ENCODE results near the gene THBS3. TPM values are rescaled to one million over a fixed set of nuclear protein-coding genes. Genes with fewer than 3 reads are reported as not detected.
"Not testable (repeated sequence)": the region's sequence is repeated elsewhere in the genome, so short reads cannot be mapped to it uniquely, and the experiment has no call there.

The THBS3 gene
- polyA plus RNA-seq, 1 donor (not counting 4 experiments of a cell fraction or from before 2014, with no cell fraction given), result 16.2 TPM

GRCh38 chr1:155160128-155160527 is 47.6 kb downstream of the THBS3 start:
- no peaks in the 10 kb centered on the region for H4K20me1 ChIP-seq (ENCODE audit: control insufficient read depth, extremely low read depth, insufficient read depth, low read length)
- no peaks in the 10 kb centered on the region for H3K79me2 ChIP-seq (ENCODE audit: control insufficient read depth, insufficient read depth, low read length)
- H3K9ac ChIP-seq (ENCODE audit: control insufficient read depth, extremely low read depth, insufficient read depth, low read length), result no peak overlapping the region
- DNase-seq (ENCODE audit: low read depth, low spot score), result no peak
- H3K4me3 ChIP-seq (ENCODE audit: control insufficient read depth in 2 of 3, extremely low read depth in 1 of 3, insufficient read depth in 2 of 3, low read depth in 1 of 3, low read length in 3 of 3), result no peak overlapping the region
- TF ChIP-seq EZH2 (IDR thresholded peaks at IDR 0.05; ENCODE audit: low read length), result no peak
- no peak for TF ChIP-seq CTCF (optimal IDR thresholded peaks at IDR 0.05 in 1 of 3, IDR thresholded peaks at IDR 0.05 in 1 of 3, conservative IDR thresholded peaks at IDR 0.05 in 1 of 3; ENCODE audit: extremely low read depth in 1 of 3, insufficient read depth in 2 of 3, low read length in 3 of 3)
- FAIRE-seq, result no peak
- H3K9me3 ChIP-seq (ENCODE audit: control insufficient read depth, low read depth, low read length), result no peaks in the 10 kb centered on the region
- no peak overlapping the region for H3K4me2 ChIP-seq (ENCODE audit: control insufficient read depth, extremely low read depth, insufficient read depth, low read depth, low read length)
- H3K36me3 ChIP-seq (ENCODE audit: control insufficient read depth in 2 of 2, extremely low read depth in 1 of 2, insufficient read depth in 2 of 2, low read length in 2 of 2), result no peaks in the 10 kb centered on the region
- H3K9me1 ChIP-seq (ENCODE audit: control insufficient read depth, extremely low read depth, insufficient read depth, low read length), result no peaks in the 10 kb centered on the region
- H3K27ac ChIP-seq (ENCODE audit: control insufficient read depth, insufficient read depth, low read length), result no peak overlapping the region
- H2AFZ ChIP-seq (ENCODE audit: control insufficient read depth, low read length), result no peak overlapping the region
- dilution Hi-C loops (cut with MboI; ENCODE audit: extremely low pct_ligation_motif_present, low sequenced_read_pairs), result no loop called here
- no peaks in the 10 kb centered on the region for H3K27me3 ChIP-seq (ENCODE audit: control insufficient read depth, extremely low read depth, insufficient read depth, low read length)
- H3K4me1 ChIP-seq (ENCODE audit: control insufficient read depth, extremely low read depth, insufficient read depth, low read length), result no peaks in the 10 kb centered on the region

GRCh38 chr1:155158991-155159390 is 48.7 kb downstream of the THBS3 start:
- no peaks in the 10 kb centered on the region for H4K20me1 ChIP-seq (ENCODE audit: control insufficient read depth, extremely low read depth, insufficient read depth, low read length)
- H2AFZ ChIP-seq (ENCODE audit: control insufficient read depth, low read length), result no peak overlapping the region
- no peaks in the 10 kb centered on the region for H3K79me2 ChIP-seq (ENCODE audit: control insufficient read depth, insufficient read depth, low read length)
- TF ChIP-seq CTCF (optimal IDR thresholded peaks at IDR 0.05 in 1 of 3, IDR thresholded peaks at IDR 0.05 in 1 of 3, conservative IDR thresholded peaks at IDR 0.05 in 1 of 3; ENCODE audit: extremely low read depth in 1 of 3, insufficient read depth in 2 of 3, low read length in 3 of 3) (no peak), EZH2 (IDR thresholded peaks at IDR 0.05; ENCODE audit: low read length) (no peak)
- H3K4me2 ChIP-seq (ENCODE audit: control insufficient read depth, extremely low read depth, insufficient read depth, low read depth, low read length), result no peak overlapping the region
- H3K4me3 ChIP-seq (ENCODE audit: control insufficient read depth in 2 of 3, extremely low read depth in 1 of 3, insufficient read depth in 2 of 3, low read depth in 1 of 3, low read length in 3 of 3), result no peak overlapping the region
- no peaks in the 10 kb centered on the region for H3K4me1 ChIP-seq (ENCODE audit: control insufficient read depth, extremely low read depth, insufficient read depth, low read length)
- no peaks in the 10 kb centered on the region for H3K9me1 ChIP-seq (ENCODE audit: control insufficient read depth, extremely low read depth, insufficient read depth, low read length)
- H3K27ac ChIP-seq (ENCODE audit: control insufficient read depth, insufficient read depth, low read length), result no peak overlapping the region
- no peak overlapping the region for H3K9ac ChIP-seq (ENCODE audit: control insufficient read depth, extremely low read depth, insufficient read depth, low read length)
- H3K9me3 ChIP-seq (ENCODE audit: control insufficient read depth, low read depth, low read length), result no peaks in the 10 kb centered on the region
- dilution Hi-C loops (cut with MboI; ENCODE audit: extremely low pct_ligation_motif_present, low sequenced_read_pairs), result no loop called here
- no peaks in the 10 kb centered on the region for H3K36me3 ChIP-seq (ENCODE audit: control insufficient read depth in 2 of 2, extremely low read depth in 1 of 2, insufficient read depth in 2 of 2, low read length in 2 of 2)
- no peak for DNase-seq (ENCODE audit: low read depth, low spot score)
- no peaks in the 10 kb centered on the region for H3K27me3 ChIP-seq (ENCODE audit: control insufficient read depth, extremely low read depth, insufficient read depth, low read length)
- FAIRE-seq, result no peak

GRCh38 chr1:155155996-155156643 is 51.6 kb downstream of the THBS3 start:
- H3K9me1 ChIP-seq (ENCODE audit: control insufficient read depth, extremely low read depth, insufficient read depth, low read length); FAIRE-seq; H2AFZ ChIP-seq (ENCODE audit: control insufficient read depth, low read length); H3K27ac ChIP-seq (ENCODE audit: control insufficient read depth, insufficient read depth, low read length); H3K4me3 ChIP-seq (ENCODE audit: control insufficient read depth in 2 of 3, extremely low read depth in 1 of 3, insufficient read depth in 2 of 3, low read depth in 1 of 3, low read length in 3 of 3); H3K4me1 ChIP-seq (ENCODE audit: control insufficient read depth, extremely low read depth, insufficient read depth, low read length); H3K9ac ChIP-seq (ENCODE audit: control insufficient read depth, extremely low read depth, insufficient read depth, low read length); H3K27me3 ChIP-seq (ENCODE audit: control insufficient read depth, extremely low read depth, insufficient read depth, low read length); H4K20me1 ChIP-seq (ENCODE audit: control insufficient read depth, extremely low read depth, insufficient read depth, low read length); H3K79me2 ChIP-seq (ENCODE audit: control insufficient read depth, insufficient read depth, low read length); H3K36me3 ChIP-seq (ENCODE audit: control insufficient read depth in 2 of 2, extremely low read depth in 1 of 2, insufficient read depth in 2 of 2, low read length in 2 of 2); H3K9me3 ChIP-seq (ENCODE audit: control insufficient read depth, low read depth, low read length); DNase-seq (ENCODE audit: low read depth, low spot score); H3K4me2 ChIP-seq (ENCODE audit: control insufficient read depth, extremely low read depth, insufficient read depth, low read depth, low read length); dilution Hi-C loops (cut with MboI; ENCODE audit: extremely low pct_ligation_motif_present, low sequenced_read_pairs): not testable (repeated sequence)
